CD4-positive, alpha-beta T cell treated with Interleukin-10 for 1 hour (primary cell): ENCODE data around the gene TRIM17.

Experiments
- DNase-seq: peaks from one replicate; pipeline ENCODE4 v3.0.0-alpha.2; 2020

The TRIM17 gene

GRCh38 chr1:228400237-228400651, 16.4 kb downstream of the TRIM17 start:
- DNase-seq, result no peak

- DNase-seq, result no peak
Measured at GRCh38 chr1:228399531-228400236, 17.0 kb downstream of the TRIM17 start.

- DNase-seq, result no peak
Measured at GRCh38 chr1:228398741-228399461, 17.8 kb downstream of the TRIM17 start.

- DNase-seq, result no peak
Measured at GRCh38 chr1:228397966-228398365, 18.7 kb downstream of the TRIM17 start.

GRCh38 chr1:228396770-228397662, 19.6 kb downstream of the TRIM17 start:
- DNase-seq, result no peak

GRCh38 chr1:228394571-228395394, 21.9 kb downstream of the TRIM17 start:
- DNase-seq, result no peak

GRCh38 chr1:228393811-228394570, 22.7 kb downstream of the TRIM17 start:
- DNase-seq, result no peak

GRCh38 chr1:228393268-228393701, 23.4 kb downstream of the TRIM17 start:
- no peak for DNase-seq

- DNase-seq, result no peak
Measured at GRCh38 chr1:228392111-228392936, 24.3 kb downstream of the TRIM17 start.

GRCh38 chr1:228391411-228392020, 25.1 kb downstream of the TRIM17 start:
- no peak for DNase-seq

- DNase-seq, result no peak
Measured at GRCh38 chr1:228390649-228391048, 26.0 kb downstream of the TRIM17 start.

- DNase-seq, result no peak
Measured at GRCh38 chr1:228387321-228387720, 29.3 kb downstream of the TRIM17 start.

- DNase-seq, result no peak
Measured at GRCh38 chr1:228385232-228385631, 31.4 kb downstream of the TRIM17 start.

GRCh38 chr1:228383773-228384172, 32.9 kb downstream of the TRIM17 start:
- DNase-seq, result no peak

GRCh38 chr1:228381356-228381755, 35.3 kb downstream of the TRIM17 start:
- DNase-seq, result no peak

GRCh38 chr1:228379666-228380065, 37.0 kb downstream of the TRIM17 start:
- no peak for DNase-seq

- no peak for DNase-seq
Measured at GRCh38 chr1:228378873-228379460, 37.7 kb downstream of the TRIM17 start.

- DNase-seq, result peak; percentile 65
Measured at GRCh38 chr1:228378090-228378872, 38.4 kb downstream of the TRIM17 start.

- DNase-seq, result no peak
Measured at GRCh38 chr1:228377664-228378089, 39.0 kb downstream of the TRIM17 start.
